Mesenchymal stem cell (in vitro differentiated cells and primary cell): ENCODE measurements around the gene CDK5RAP2.

ENCODE experiments used
- DNase-seq: peaks from one replicate; pipeline ENCODE4 v3.0.0-alpha.2; 2013
- H2AFZ ChIP-seq: one replicate; pipeline ENCODE4 v1.6.1; 2013; ENCODE audit warnings: low read depth, mild to moderate bottlenecking, control low read depth, inconsistent platforms, low read length, moderate library complexity
- H2AK5ac ChIP-seq: 2 replicates; pipeline ENCODE4 v1.6.1; 2013; ENCODE audit warnings: low read length, moderate library complexity, mild to moderate bottlenecking, inconsistent platforms; ENCODE audit not compliant: severe bottlenecking
- H2BK120ac ChIP-seq: one replicate; pipeline ENCODE4 v1.6.1; 2013; ENCODE audit warnings: low read depth, mild to moderate bottlenecking, inconsistent platforms, low read length, moderate library complexity
- H2BK12ac ChIP-seq, 2 experiments: one replicate each; pipeline ENCODE4 v1.6.1; 2013; ENCODE audit warnings: inconsistent platforms in 2 of 2, low read length in 2 of 2, mild to moderate bottlenecking in 2 of 2, moderate library complexity in 2 of 2, control low read depth in 1 of 2
- H2BK15ac ChIP-seq: one replicate; pipeline ENCODE4 v1.6.1; 2013; ENCODE audit warnings: mild to moderate bottlenecking, low read depth, inconsistent platforms; ENCODE audit not compliant: poor library complexity, severe bottlenecking
- H2BK5ac ChIP-seq: 2 replicates; pipeline ENCODE4 v1.6.1; 2013; ENCODE audit warnings: low read depth, mild to moderate bottlenecking, low read length, control low read depth, inconsistent platforms; ENCODE audit not compliant: poor library complexity, severe bottlenecking
- H3K14ac ChIP-seq, 2 experiments: one replicate each; pipeline ENCODE4 v1.6.1; 2013; ENCODE audit warnings: inconsistent platforms in 2 of 2, low read length in 2 of 2, control low read depth in 1 of 2, mild to moderate bottlenecking in 1 of 2, moderate library complexity in 1 of 2
- H3K18ac ChIP-seq, 2 experiments: one replicate each; pipeline ENCODE4 v1.6.1; 2013; ENCODE audit warnings: inconsistent platforms in 2 of 2, low read length in 2 of 2, control low read depth in 1 of 2, low read depth in 1 of 2, mild to moderate bottlenecking in 1 of 2
- H3K23ac ChIP-seq, 2 experiments: one replicate each; pipeline ENCODE4 v1.6.1; 2013; ENCODE audit warnings: inconsistent platforms in 2 of 2, low read length in 2 of 2, mild to moderate bottlenecking in 2 of 2, moderate library complexity in 2 of 2, control low read depth in 1 of 2
- H3K27ac ChIP-seq: 2 replicates; pipeline ENCODE4 v1.5.1; 2013; ENCODE audit warnings: mild to moderate bottlenecking, moderate library complexity, low read length, control low read depth, inconsistent platforms; ENCODE audit not compliant: poor library complexity, severe bottlenecking
- H3K27me3 ChIP-seq, 2 experiments: 2 replicates each; pipeline versions ENCODE4 v1.6.1 to v1.7.0; 2013; ENCODE audit warnings: low read length in 2 of 2, mild to moderate bottlenecking in 2 of 2, moderate library complexity in 2 of 2, control low read depth in 1 of 2, inconsistent platforms in 1 of 2; ENCODE audit not compliant: control insufficient read depth in 1 of 2, insufficient read depth in 1 of 2
- H3K36me3 ChIP-seq, 2 experiments: 2 replicates each; pipeline versions ENCODE4 v1.6.1 to v1.7.0; 2013; ENCODE audit warnings: low read length in 2 of 2, control low read depth in 1 of 2, inconsistent platforms in 1 of 2, low read depth in 1 of 2, mild to moderate bottlenecking in 1 of 2; ENCODE audit not compliant: insufficient read depth in 2 of 2, control insufficient read depth in 1 of 2
- H3K4ac ChIP-seq, 2 experiments: one replicate each; pipeline ENCODE4 v1.6.1; 2013; ENCODE audit warnings: inconsistent platforms in 2 of 2, low read length in 2 of 2, mild to moderate bottlenecking in 2 of 2, moderate library complexity in 2 of 2, control low read depth in 1 of 2, low read depth in 1 of 2
- H3K4me1 ChIP-seq: 2 replicates; pipeline ENCODE4 v1.6.1; 2013; ENCODE audit warnings: low read depth, low read length, control low read depth; ENCODE audit not compliant: control insufficient read depth, insufficient read depth
- H3K4me2 ChIP-seq: 2 replicates; pipeline ENCODE4 v1.6.1; 2013; ENCODE audit warnings: low read length, mild to moderate bottlenecking, inconsistent platforms; ENCODE audit not compliant: poor library complexity, severe bottlenecking
- H3K4me3 ChIP-seq, 2 experiments: 2 replicates each; pipeline versions ENCODE4 v1.5.1 to v1.7.0; 2013; ENCODE audit warnings: low read length in 2 of 2, mild to moderate bottlenecking in 2 of 2, control low read depth in 1 of 2, low read depth in 1 of 2; ENCODE audit not compliant: insufficient read depth in 1 of 2
- H3K79me1 ChIP-seq: replicated peaks from 2 replicates; pipeline ENCODE4 v1.6.1; 2013; ENCODE audit warnings: mild to moderate bottlenecking, control low read depth, low read length, inconsistent platforms; ENCODE audit not compliant: poor library complexity, severe bottlenecking
- H3K9ac ChIP-seq: 2 replicates; pipeline ENCODE4 v1.7.0; 2013; ENCODE audit warnings: mild to moderate bottlenecking, low read length, moderate library complexity
- H3K9me3 ChIP-seq: 2 replicates; pipeline ENCODE4 v1.7.0; 2013; ENCODE audit warnings: mild to moderate bottlenecking, low read length; ENCODE audit not compliant: control insufficient read depth
- H4K8ac ChIP-seq: one replicate; pipeline ENCODE4 v1.6.1; 2013; ENCODE audit warnings: inconsistent platforms, mild to moderate bottlenecking, low read length, moderate library complexity
- H4K91ac ChIP-seq: one replicate; pipeline ENCODE4 v1.6.1; 2013; ENCODE audit warnings: mild to moderate bottlenecking, low read length, inconsistent platforms
- WGBS: methylation state at CpG from one replicate; pipeline ENCODE4 v1.1.7; 2013; ENCODE audit warnings: mixed read lengths; 5-methylcytosine and 5-hydroxymethylcytosine counted together

CDK5RAP2 gene

DNA sequence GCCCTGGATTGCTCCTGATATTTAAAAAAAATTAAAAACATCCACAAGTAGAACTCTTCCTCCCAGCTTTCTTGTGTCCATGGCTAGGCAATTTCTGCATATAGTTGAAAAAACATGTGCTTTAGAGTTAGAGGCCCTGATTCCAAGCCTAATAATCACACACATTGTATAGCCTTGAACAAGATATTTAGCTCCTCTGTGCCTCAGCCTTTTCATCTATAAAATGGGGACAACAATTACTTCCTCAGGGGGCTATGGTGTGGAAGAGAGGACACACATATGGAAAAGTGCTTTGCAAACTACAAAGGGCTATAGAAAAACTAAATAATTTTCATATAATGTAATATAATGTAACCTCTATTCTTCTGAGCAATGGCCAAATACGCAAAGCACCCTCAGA is 23.0 kb upstream of the CDK5RAP2 start:
- DNase-seq = no peak
- H4K91ac ChIP-seq = no peak overlapping the region
- no peak overlapping the region for H3K4me3 ChIP-seq

DNA sequence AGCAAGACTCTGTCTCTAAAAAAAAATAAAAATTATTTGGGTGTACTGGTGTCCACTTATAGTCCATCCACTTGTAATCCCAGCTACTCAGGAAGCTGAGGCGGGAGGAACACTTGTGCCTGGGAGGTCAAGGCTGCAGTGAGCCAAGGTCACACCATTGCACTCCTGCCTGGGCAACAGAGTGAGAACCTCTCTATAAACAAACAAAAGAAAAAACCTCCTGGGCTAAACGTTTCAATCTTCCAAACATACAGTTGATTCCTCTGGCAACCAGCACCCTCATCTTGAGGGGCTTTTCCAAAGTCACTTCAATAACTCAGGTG is 13.9 kb upstream of the CDK5RAP2 start:
- no peaks in the 10 kb centered on the region for H3K27me3 ChIP-seq
- H3K18ac ChIP-seq = no peak overlapping the region
- H3K9me3 ChIP-seq = no peaks in the 10 kb centered on the region
- H3K27ac ChIP-seq = no peak overlapping the region
- H3K79me1 ChIP-seq = no peaks in the 10 kb centered on the region
- DNase-seq = no peak
- no peak overlapping the region for H2AK5ac ChIP-seq
- no peak overlapping the region for H3K4me3 ChIP-seq
- no peak overlapping the region for H4K8ac ChIP-seq
- H3K36me3 ChIP-seq = peaks cover 0 to 3% of the 10 kb centered on the region in 2 experiments
- H3K14ac ChIP-seq = no peak overlapping the region
- no peak overlapping the region for H3K4me2 ChIP-seq
- H2BK120ac ChIP-seq = no peak overlapping the region
- WGBS = 28% methylated on average over 2 of the region's 2 CpGs
- no peaks in the 10 kb centered on the region for H3K4me1 ChIP-seq
- H2BK12ac ChIP-seq = no peak overlapping the region
- no peak overlapping the region for H2AFZ ChIP-seq
- H3K23ac ChIP-seq = no peak overlapping the region
- H2BK5ac ChIP-seq = no peak overlapping the region
- no peak overlapping the region for H3K4ac ChIP-seq
- H4K91ac ChIP-seq = no peak overlapping the region
- H2BK15ac ChIP-seq = no peak overlapping the region
- no peak overlapping the region for H3K9ac ChIP-seq

More for the DNA sequence above, 23.0 kb upstream of the CDK5RAP2 start:
- Histone ChIP-seq H2BK15ac (no peak overlapping the region), H3K9ac (no peak overlapping the region), H3K79me1 (peaks cover 7% of the 10 kb centered on the region), H2BK12ac (no peak overlapping the region), H3K27ac (no peak overlapping the region), H3K4me1 (no peaks in the 10 kb centered on the region), H3K27me3 (no peaks in the 10 kb centered on the region), H2BK120ac (no peak overlapping the region), H2AFZ (no peak overlapping the region), H2AK5ac (no peak overlapping the region), H3K18ac (no peak overlapping the region), H3K4me2 (no peak overlapping the region), H3K14ac (no peak overlapping the region), H4K8ac (no peak overlapping the region), H3K36me3 (peaks cover 13 to 30% of the 10 kb centered on the region in 2 experiments), H2BK5ac (no peak overlapping the region), H3K23ac (no peak overlapping the region), H3K4ac (no peak overlapping the region), H3K9me3 (no peaks in the 10 kb centered on the region)
- no CpG with 5 or more reads among the region's 1 CpG for WGBS

DNA sequence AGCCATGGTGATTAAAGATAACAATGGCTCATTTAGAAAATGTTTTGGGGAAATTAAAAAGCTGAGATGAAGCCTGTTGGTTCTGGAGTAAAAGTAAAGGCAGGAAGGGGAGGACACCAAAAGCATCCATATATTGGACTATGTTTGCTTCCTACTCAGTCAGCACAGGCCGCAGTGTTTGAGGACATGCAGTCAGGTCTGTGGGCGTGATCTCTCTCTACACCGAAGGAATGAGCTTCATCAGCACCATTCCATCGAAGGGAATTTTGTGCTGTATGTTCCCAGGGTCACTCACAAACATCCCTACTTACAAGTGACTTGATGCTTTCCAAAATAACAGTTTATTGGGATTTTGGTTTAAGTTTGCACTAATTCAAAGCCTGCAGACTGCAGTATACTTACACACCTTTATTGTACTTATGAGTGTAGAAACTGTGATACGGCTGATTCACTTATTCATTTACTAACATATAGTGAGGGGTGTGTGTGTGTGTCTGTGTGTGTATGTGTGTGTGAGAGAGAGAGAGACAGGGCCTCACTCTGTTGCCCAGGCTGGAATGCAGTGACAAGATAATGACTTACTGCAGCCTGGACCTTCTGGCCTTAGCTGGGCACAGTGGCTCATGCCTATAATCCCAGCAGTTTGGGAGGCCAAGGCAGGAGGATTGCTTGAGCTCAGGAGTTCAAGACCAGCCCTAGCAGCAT is 13.4 kb upstream of the CDK5RAP2 start:
- peaks cover 0 to 3% of the 10 kb centered on the region in 2 experiments for H3K36me3 ChIP-seq
- H2AFZ ChIP-seq = no peak overlapping the region
- H4K91ac ChIP-seq = no peak overlapping the region
- H3K27me3 ChIP-seq = no peaks in the 10 kb centered on the region
- H3K4me1 ChIP-seq = no peaks in the 10 kb centered on the region
- DNase-seq = no peak
- no peak overlapping the region for H2BK12ac ChIP-seq
- H2BK5ac ChIP-seq = no peak overlapping the region
- no peak overlapping the region for H2BK120ac ChIP-seq
- H3K9me3 ChIP-seq = no peaks in the 10 kb centered on the region
- no peak overlapping the region for H3K4me3 ChIP-seq
- H3K27ac ChIP-seq = no peak overlapping the region
- H4K8ac ChIP-seq = no peak overlapping the region
- H3K14ac ChIP-seq = no peak overlapping the region
- H3K79me1 ChIP-seq = no peaks in the 10 kb centered on the region
- WGBS = 98% methylated on average over 3 of the region's 5 CpGs
- no peak overlapping the region for H3K9ac ChIP-seq
- H3K23ac ChIP-seq = no peak overlapping the region
- no peak overlapping the region for H2AK5ac ChIP-seq
- no peak overlapping the region for H2BK15ac ChIP-seq
- H3K4me2 ChIP-seq = no peak overlapping the region
- no peak overlapping the region for H3K4ac ChIP-seq
- no peak overlapping the region for H3K18ac ChIP-seq

DNA sequence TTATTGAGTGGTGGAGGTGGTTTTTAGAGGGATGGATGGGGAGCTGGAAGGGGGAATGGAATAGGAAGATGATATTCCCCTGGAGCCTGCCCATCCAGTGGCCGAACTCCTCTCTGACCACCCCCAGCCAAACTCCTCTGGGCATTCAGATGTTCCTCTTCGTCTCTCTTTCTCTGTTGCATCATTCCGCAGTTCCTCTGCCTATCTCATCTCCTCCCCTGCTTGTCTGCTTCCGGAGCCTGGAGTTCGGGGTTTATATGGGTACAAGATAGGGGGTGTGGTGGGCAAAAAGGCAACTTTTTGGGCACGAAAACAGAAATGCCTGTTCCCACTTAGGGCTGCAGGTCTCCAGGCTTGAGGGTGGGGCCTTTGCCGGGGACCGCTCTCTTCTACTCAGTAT is 12.2 kb upstream of the CDK5RAP2 start:
- H2BK120ac ChIP-seq = no peak overlapping the region
- H3K79me1 ChIP-seq = no peaks in the 10 kb centered on the region
- H3K18ac ChIP-seq = no peak overlapping the region
- H2BK12ac ChIP-seq = no peak overlapping the region
- H4K91ac ChIP-seq = no peak overlapping the region
- no peaks in the 10 kb centered on the region for H3K4me1 ChIP-seq
- H3K36me3 ChIP-seq = no peaks in the 10 kb centered on the region
- no peak overlapping the region for H3K23ac ChIP-seq
- peaks cover 0 to 6% of the 10 kb centered on the region in 2 experiments for H3K27me3 ChIP-seq
- 90% methylated on average over 6 of the region's 8 CpGs for WGBS
- H3K4me3 ChIP-seq = no peak overlapping the region
- H2AK5ac ChIP-seq = no peak overlapping the region
- DNase-seq = no peak
- H3K9ac ChIP-seq = no peak overlapping the region
- H3K14ac ChIP-seq = no peak overlapping the region
- no peak overlapping the region for H4K8ac ChIP-seq
- H3K4me2 ChIP-seq = no peak overlapping the region
- no peak overlapping the region for H2BK5ac ChIP-seq
- no peak overlapping the region for H2AFZ ChIP-seq
- no peak overlapping the region for H3K27ac ChIP-seq
- no peak overlapping the region for H2BK15ac ChIP-seq
- H3K9me3 ChIP-seq = no peaks in the 10 kb centered on the region
- no peak overlapping the region for H3K4ac ChIP-seq
